Gastrocnemius medialis (tissue), 4 donors: ENCODE results near the gene ZNF526.

ENCODE experiments used
- POLR2A ChIP-seq, 2 donors: fragments of 450-650 bp; IDR thresholded peaks; one replicate each; pipeline ENCODE4 v1.6.1; 2017; ENCODE audit warnings: antibody characterized with exemption in 2 of 2, mild to moderate bottlenecking in 2 of 2, moderate library complexity in 2 of 2
- TF ChIP-seq, protein P1 (sequence below), 5 experiments: fragments of 450-650 bp in 3 of 5; fragments of 200-600 bp in 2 of 5; sonication (generic) in 2 of 5; IDR thresholded peaks in 4 of 5; conservative IDR thresholded peaks in 1 of 5; 1 replicate in 4 of 5; 2 replicates in 1 of 5; pipeline ENCODE4 v1.5.1; 2016 to 2019; ENCODE audit warnings: antibody characterized with exemption in 5 of 5, mild to moderate bottlenecking in 3 of 5, moderate library complexity in 3 of 5

DNA sequence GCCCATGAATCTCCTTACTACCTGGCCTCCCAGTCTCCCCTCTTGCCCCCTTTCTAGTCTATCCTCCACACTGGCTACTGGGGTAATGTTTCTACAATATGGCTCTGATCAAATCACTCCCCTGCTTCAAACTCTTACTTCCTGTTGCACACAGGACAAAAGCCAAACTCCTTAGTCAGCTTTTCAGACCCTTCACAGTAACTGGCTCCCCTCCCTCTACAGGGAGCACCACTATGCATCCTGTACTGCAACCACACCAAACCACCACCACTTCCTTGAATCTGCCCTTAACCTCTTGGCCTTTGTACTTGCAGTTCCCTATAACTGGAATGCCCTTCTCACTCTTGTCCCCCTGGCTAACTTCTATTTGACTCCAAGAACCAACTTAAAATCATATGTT lies 34.8 kb upstream of the ZNF526 start:
- TF ChIP-seq POLR2A (IDR thresholded peaks at IDR 0.05) = no peak
- TF ChIP-seq, protein P1, sequence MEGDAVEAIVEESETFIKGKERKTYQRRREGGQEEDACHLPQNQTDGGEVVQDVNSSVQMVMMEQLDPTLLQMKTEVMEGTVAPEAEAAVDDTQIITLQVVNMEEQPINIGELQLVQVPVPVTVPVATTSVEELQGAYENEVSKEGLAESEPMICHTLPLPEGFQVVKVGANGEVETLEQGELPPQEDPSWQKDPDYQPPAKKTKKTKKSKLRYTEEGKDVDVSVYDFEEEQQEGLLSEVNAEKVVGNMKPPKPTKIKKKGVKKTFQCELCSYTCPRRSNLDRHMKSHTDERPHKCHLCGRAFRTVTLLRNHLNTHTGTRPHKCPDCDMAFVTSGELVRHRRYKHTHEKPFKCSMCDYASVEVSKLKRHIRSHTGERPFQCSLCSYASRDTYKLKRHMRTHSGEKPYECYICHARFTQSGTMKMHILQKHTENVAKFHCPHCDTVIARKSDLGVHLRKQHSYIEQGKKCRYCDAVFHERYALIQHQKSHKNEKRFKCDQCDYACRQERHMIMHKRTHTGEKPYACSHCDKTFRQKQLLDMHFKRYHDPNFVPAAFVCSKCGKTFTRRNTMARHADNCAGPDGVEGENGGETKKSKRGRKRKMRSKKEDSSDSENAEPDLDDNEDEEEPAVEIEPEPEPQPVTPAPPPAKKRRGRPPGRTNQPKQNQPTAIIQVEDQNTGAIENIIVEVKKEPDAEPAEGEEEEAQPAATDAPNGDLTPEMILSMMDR (IDR thresholded peaks at IDR 0.05 in 4 of 5, conservative IDR thresholded peaks at IDR 0.05 in 1 of 5) = no peak
